Muscle of leg (tissue), 11 donors: ENCODE results near the gene EIF4G1. TPM values are rescaled to one million over a fixed set of nuclear protein-coding genes. Genes with fewer than 3 reads are reported as not detected.

ENCODE experiments used
- DNase-seq: peaks from one replicate; pipeline ENCODE4 v3.0.0; 2013
- H3K27ac ChIP-seq: one replicate; pipeline ENCODE4 v1.5.1; 2013; ENCODE audit warnings: mild to moderate bottlenecking, low read length, control low read depth
- H3K27me3 ChIP-seq: one replicate; pipeline ENCODE4 v1.6.1; 2013; ENCODE audit warnings: low read length; ENCODE audit not compliant: control insufficient read depth, insufficient read depth
- H3K36me3 ChIP-seq: one replicate; pipeline ENCODE4 v1.6.1; 2013; ENCODE audit warnings: low read length; ENCODE audit not compliant: control insufficient read depth, insufficient read depth
- H3K4me1 ChIP-seq: one replicate; pipeline ENCODE4 v1.6.1; 2013; ENCODE audit warnings: low read length; ENCODE audit not compliant: control insufficient read depth, insufficient read depth
- H3K4me3 ChIP-seq: one replicate; pipeline ENCODE4 v1.5.1; 2013; ENCODE audit warnings: low read length, control low read depth
- H3K9me3 ChIP-seq: replicated peaks from 2 replicates; pipeline ENCODE4 v1.6.1; 2013; ENCODE audit warnings: low read depth, low read length; ENCODE audit not compliant: control insufficient read depth
- WGBS: methylation state at CpG from one replicate; pipeline ENCODE4 v1.1.5; 2013; ENCODE audit warnings: missing lambda C conversion rate; ENCODE audit not compliant: insufficient coverage; 5-methylcytosine and 5-hydroxymethylcytosine counted together
- polyA plus RNA-seq, 8 donors: library from polyadenylated mRNA; unstranded; fragments of 120-200 nt; gene quantifications; one replicate each; pipeline versions ENCODE4 v1.2.1 to v1.2.3, GENCODE V29; 2013; ENCODE audit warnings: inconsistent platforms in 1 of 8, low replicate concordance in 1 of 8; ENCODE audit not compliant: insufficient read length in 8 of 8, insufficient read depth in 1 of 8
- total RNA-seq: library from RNA; stranded (reverse); fragments of 120-200 nt; gene quantifications from one replicate; pipeline ENCODE4 v1.2.4, GENCODE V29; 2013

EIF4G1 gene
- total and polyA plus RNA-seq, 9 donors: 115 to 242 (median 193) TPM

DNA sequence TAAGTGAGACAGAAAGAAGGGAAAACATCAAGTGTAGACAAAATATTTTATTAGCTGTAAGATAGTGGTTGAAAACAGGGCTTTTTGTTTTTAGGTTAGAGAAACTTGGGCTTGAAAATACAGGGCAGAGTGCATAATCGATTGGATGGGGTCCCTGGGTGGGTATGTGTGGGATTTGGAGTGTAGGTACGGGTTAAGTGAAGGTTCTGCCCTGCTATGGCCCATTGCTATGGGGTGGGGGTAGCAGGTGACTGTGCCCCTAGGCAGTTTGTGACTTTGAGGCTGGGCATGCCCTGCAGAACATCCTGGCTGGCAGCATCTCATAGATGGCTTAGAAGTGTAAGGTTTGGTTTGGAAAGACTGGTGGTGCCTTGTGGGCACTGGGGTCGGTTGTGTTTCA lies 19.3 kb downstream of the EIF4G1 start:
- no peak for DNase-seq
- H3K36me3 ChIP-seq: peaks cover 58% of the 10 kb centered on the region
- H3K27me3 ChIP-seq: no peaks in the 10 kb centered on the region
- H3K9me3 ChIP-seq: no peaks in the 10 kb centered on the region
- H3K4me1 ChIP-seq: peaks cover 31% of the 10 kb centered on the region
- no peak overlapping the region for H3K27ac ChIP-seq
- WGBS: 100% methylated on average over 1 of the region's 3 CpGs
- H3K4me3 ChIP-seq: no peak overlapping the region

DNA sequence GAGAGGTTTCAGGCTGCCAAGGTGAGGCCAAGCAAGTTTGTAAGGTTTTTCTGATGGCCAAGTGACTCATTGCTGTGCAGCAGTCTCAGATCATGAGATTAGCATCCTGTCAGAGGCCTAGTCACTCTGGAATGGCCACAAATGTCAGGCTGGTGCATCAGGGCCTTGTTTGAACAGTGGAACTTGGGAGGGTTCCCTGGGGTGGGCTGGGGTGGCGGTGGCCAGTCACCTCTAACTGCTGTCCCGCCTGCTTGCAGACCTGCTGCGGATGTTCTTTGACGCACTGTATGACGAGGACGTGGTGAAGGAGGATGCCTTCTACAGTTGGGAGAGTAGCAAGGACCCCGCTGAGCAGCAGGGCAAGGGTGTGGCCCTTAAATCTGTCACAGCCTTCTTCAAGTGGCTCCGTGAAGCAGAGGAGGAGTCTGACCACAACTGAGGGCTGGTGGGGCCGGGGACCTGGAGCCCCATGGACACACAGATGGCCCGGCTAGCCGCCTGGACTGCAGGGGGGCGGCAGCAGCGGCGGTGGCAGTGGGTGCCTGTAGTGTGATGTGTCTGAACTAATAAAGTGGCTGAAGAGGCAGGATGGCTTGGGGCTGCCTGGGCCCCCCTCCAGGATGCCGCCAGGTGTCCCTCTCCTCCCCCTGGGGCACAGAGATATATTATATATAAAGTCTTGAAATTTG lies 20.2 kb downstream of the EIF4G1 start:
- Histone ChIP-seq H3K4me3 (no peak overlapping the region), H3K9me3 (no peaks in the 10 kb centered on the region), H3K27me3 (no peaks in the 10 kb centered on the region), H3K27ac (peak overlapping the region; percentile 96), H3K36me3 (peaks cover 52% of the 10 kb centered on the region), H3K4me1 (peaks cover 38% of the 10 kb centered on the region)
- WGBS: 68% methylated on average over 14 of the region's 15 CpGs
- DNase-seq: no peak

GRCh38 chr3:184335291-184335660 lies 20.9 kb downstream of the EIF4G1 start:
- peaks cover 39% of the 10 kb centered on the region for H3K4me1 ChIP-seq
- no peak for DNase-seq
- H3K27ac ChIP-seq: peak overlapping the region; percentile 96
- WGBS: 22% methylated on average over 1 of the region's 4 CpGs
- H3K4me3 ChIP-seq: peak overlapping the region; percentile 81
- no peaks in the 10 kb centered on the region for H3K27me3 ChIP-seq
- peaks cover 49% of the 10 kb centered on the region for H3K36me3 ChIP-seq
- H3K9me3 ChIP-seq: no peaks in the 10 kb centered on the region

GRCh38 chr3:184335661-184336546 lies 21.5 kb downstream of the EIF4G1 start:
- Histone ChIP-seq H3K4me3 (peak overlapping the region; percentile 81), H3K9me3 (no peaks in the 10 kb centered on the region), H3K27me3 (no peaks in the 10 kb centered on the region), H3K27ac (peak overlapping the region; percentile 96), H3K4me1 (peaks cover 39% of the 10 kb centered on the region), H3K36me3 (peaks cover 47% of the 10 kb centered on the region)
- under 1% methylated on average over 60 of the region's 77 CpGs for WGBS
- peak; percentile 90 for DNase-seq

- no peaks in the 10 kb centered on the region for H3K27me3 ChIP-seq
- peaks cover 42% of the 10 kb centered on the region for H3K36me3 ChIP-seq
- H3K9me3 ChIP-seq: no peaks in the 10 kb centered on the region
- WGBS: 7% methylated on average over 8 of the region's 17 CpGs
- peaks cover 39% of the 10 kb centered on the region for H3K4me1 ChIP-seq
- DNase-seq: peak; percentile 90
- peak overlapping the region; percentile 81 for H3K4me3 ChIP-seq
- H3K27ac ChIP-seq: peak overlapping the region; percentile 96
Observed at GRCh38 chr3:184336547-184337398, 22.4 kb downstream of the EIF4G1 start.

- peaks cover 39% of the 10 kb centered on the region for H3K4me1 ChIP-seq
- no peaks in the 10 kb centered on the region for H3K27me3 ChIP-seq
- DNase-seq: peak; percentile 94
- peak within 1 kb of the TSS; percentile 81 for H3K4me3 ChIP-seq
- peaks cover 39% of the 10 kb centered on the region for H3K36me3 ChIP-seq
- 30% methylated on average over 6 of the region's 6 CpGs for WGBS
- no peaks in the 10 kb centered on the region for H3K9me3 ChIP-seq
- peak within 1 kb of the TSS; percentile 96 for H3K27ac ChIP-seq
Observed at GRCh38 chr3:184337399-184337714, 23.0 kb downstream of the EIF4G1 start, which contains the start of gene FAM131A. TSS of gene FAM131A (plus strand) at chr3:184337600. CDS start at chr3:184337631, 31 bp downstream.

- WGBS: 53% methylated on average over 4 of the region's 7 CpGs
- no peaks in the 10 kb centered on the region for H3K9me3 ChIP-seq
- peak; percentile 25 for DNase-seq
- H3K27ac ChIP-seq: peak overlapping the region; percentile 96
- peak overlapping the region; percentile 16 for H3K4me3 ChIP-seq
- H3K27me3 ChIP-seq: no peaks in the 10 kb centered on the region
- H3K4me1 ChIP-seq: peaks cover 39% of the 10 kb centered on the region
- H3K36me3 ChIP-seq: peaks cover 39% of the 10 kb centered on the region
Observed at GRCh38 chr3:184337981-184338380, 23.6 kb downstream of the EIF4G1 start.

GRCh38 chr3:184338511-184338945 lies 24.1 kb downstream of the EIF4G1 start:
- peak overlapping the region; percentile 96 for H3K27ac ChIP-seq
- peaks cover 42% of the 10 kb centered on the region for H3K4me1 ChIP-seq
- no peaks in the 10 kb centered on the region for H3K9me3 ChIP-seq
- DNase-seq: peak; percentile 93
- H3K4me3 ChIP-seq: peak overlapping the region; percentile 20
- no peaks in the 10 kb centered on the region for H3K27me3 ChIP-seq
- WGBS: 8% methylated on average over 37 of the region's 37 CpGs
- H3K36me3 ChIP-seq: peaks cover 39% of the 10 kb centered on the region

- Histone ChIP-seq H3K4me1 (peaks cover 42% of the 10 kb centered on the region), H3K9me3 (no peaks in the 10 kb centered on the region), H3K27ac (peak overlapping the region; percentile 78), H3K36me3 (peaks cover 37% of the 10 kb centered on the region), H3K4me3 (peak overlapping the region; percentile 20), H3K27me3 (no peaks in the 10 kb centered on the region)
- WGBS: 24% methylated on average over 8 of the region's 8 CpGs
- DNase-seq: no peak
Observed at GRCh38 chr3:184339001-184339400, 24.6 kb downstream of the EIF4G1 start.
